Ovary (tissue), 9 donors: ENCODE data around the gene TBXA2R. TPM values are rescaled to one million over a fixed set of nuclear protein-coding genes. Genes with fewer than 3 reads are reported as not detected.

Experiments used
- DNase-seq, 5 donors: peaks; one replicate each; pipeline ENCODE4 v3.0.0-alpha.2; 2019 to 2020
- H3K27ac ChIP-seq, 2 donors: fragments of 200-600 bp; one replicate each; pipeline versions ENCODE4 v1.5.1 to v1.8.0; 2019 to 2022
- H3K27me3 ChIP-seq: fragments of 200-600 bp; one replicate; pipeline ENCODE4 v1.8.0; 2022
- H3K36me3 ChIP-seq: fragments of 200-600 bp; sonication (generic); one replicate; pipeline ENCODE4 v1.5.1; 2019
- H3K4me1 ChIP-seq: one replicate; pipeline ENCODE4 v1.8.1; 2013; ENCODE audit warnings: mild to moderate bottlenecking, moderate library complexity; ENCODE audit not compliant: insufficient read depth
- H3K4me3 ChIP-seq: fragments of 200-600 bp; sonication (generic); one replicate; pipeline ENCODE4 v1.5.1; 2017
- H3K9me3 ChIP-seq, 2 donors: fragments of 200-600 bp in 1 of 2; sonication (generic) in 1 of 2; one replicate each; pipeline versions ENCODE4 v1.5.1 to v1.8.1; 2013 to 2019; ENCODE audit warnings: mild to moderate bottlenecking in 1 of 2, moderate library complexity in 1 of 2
- EP300 ChIP-seq: sonication (generic); formaldehyde crosslinking; IDR thresholded peaks from one replicate; pipeline ENCODE4 v1.6.1; 2017; ENCODE audit warnings: antibody characterized with exemption
- POLR2A ChIP-seq: fragments of 450-650 bp; IDR thresholded peaks from one replicate; pipeline ENCODE4 v1.6.1; 2017; ENCODE audit warnings: antibody characterized with exemption, mild to moderate bottlenecking, moderate library complexity
- WGBS, 3 donors: extraction: QIAGEN DNeasy Blood & Tissue Kit in 1 of 3; methylation state at CpG; one replicate each; pipeline versions ENCODE4 v1.1.5 to v1.1.7; 2013 to 2017; 5-methylcytosine and 5-hydroxymethylcytosine counted together
- intact Hi-C, 4 donors: fragments of 100-400 bp; cut with DNase I; formaldehyde crosslinking; loops; one replicate each; pipeline versions ENCODE4 v1.11.0 to v1.15.1; 2022 to 2023
- polyA plus RNA-seq, 2 donors: library from polyadenylated mRNA; stranded (reverse); fragments of 200-250 nt in 1 of 2; fragments of 350-450 nt in 1 of 2; fragmentation: Illumina TruSeq in 1 of 2; extraction: RNeasy Lipid Tissue Mini Kit (QIAGEN cat#74804) in 1 of 2; gene quantifications; one replicate each; pipeline ENCODE4 v1.2.3, GENCODE V29; 2013 to 2014
- total RNA-seq, 7 donors: library from RNA; depleted of rRNA in 2 of 7; stranded (reverse); fragments of >200 nt in 2 of 7; fragmentation: NEBNext Ultra II Directional in 3 of 7; extraction: Animal tissue kit (Norgen Biotek cat#: 25700) in 3 of 7; gene quantifications; one replicate each; pipeline versions ENCODE4 v1.1.0 to v1.2.4, GENCODE V29; 2016 to 2023
- TF ChIP-seq, protein P1 (sequence below), 3 donors: fragments of 450-650 bp in 2 of 3; fragments of 200-600 bp in 1 of 3; IDR thresholded peaks; one replicate each; pipeline versions ENCODE4 v1.5.1 to v1.8.0; 2016 to 2022; ENCODE audit warnings: antibody characterized with exemption in 3 of 3, mild to moderate bottlenecking in 1 of 3
- donor health status: DM: no; HTN: no; CAD: no; lungs with moderate emphysema.
- donor health status: DM: no; HTN: no; CAD: no.
- donor health status: Bipolar disorder and iron deficiency.
- donor health status: DM: yes; HTN: yes; CAD: no.
- donor health status: DM: no; HTN: no; CAD: no.
- donor health status: DM: yes; HTN: yes; CAD: no.

The TBXA2R gene
- total and polyA plus RNA-seq, 9 donors: 1.1 to 3.7 (median 1.5) TPM

DNA sequence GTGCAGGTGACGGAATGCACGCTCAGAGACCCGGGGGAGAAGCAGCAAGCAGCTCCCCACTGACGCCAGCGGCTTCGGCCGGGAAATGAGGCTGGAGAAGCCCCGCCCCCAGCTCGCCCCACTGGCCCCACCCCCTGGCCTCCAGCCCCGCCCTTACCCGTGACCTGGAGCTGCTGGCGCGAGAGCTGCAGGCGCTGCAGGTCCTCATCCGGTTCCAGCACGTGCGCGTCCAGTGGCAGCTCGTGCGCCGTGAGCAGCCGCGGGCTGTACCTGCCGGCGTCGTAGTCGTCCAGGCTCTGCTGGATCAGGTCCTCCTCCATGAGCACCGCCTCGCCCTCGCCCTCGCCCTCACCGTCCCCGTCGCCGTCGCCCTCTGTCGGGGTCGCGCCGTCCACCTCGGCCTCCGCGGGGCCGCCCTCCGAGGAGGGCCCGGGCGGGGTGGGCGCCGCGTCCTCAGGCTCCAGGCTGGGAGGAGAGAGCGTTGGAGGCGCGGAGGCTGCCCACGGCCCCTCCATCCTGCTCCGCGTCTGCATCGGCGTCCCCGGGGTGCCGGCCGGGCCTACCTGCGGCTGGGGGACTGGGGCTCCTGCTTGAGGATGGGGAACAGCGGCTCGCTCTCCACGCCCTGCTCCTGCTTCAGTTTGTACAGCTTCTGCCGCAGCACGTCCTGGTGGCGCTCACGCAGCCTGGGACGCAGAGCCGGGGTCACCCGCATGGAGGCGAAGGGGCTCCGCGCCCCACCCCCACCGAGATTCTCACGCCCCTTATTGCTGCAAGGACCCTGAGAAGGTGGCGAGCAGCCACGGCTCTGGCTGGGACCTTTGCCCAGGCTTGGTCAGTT is 6.4 kb upstream of the TBXA2R start:
- H3K36me3 ChIP-seq: no peaks in the 10 kb centered on the region
- no peak overlapping the region for H3K27ac ChIP-seq
- TF ChIP-seq, protein P1, sequence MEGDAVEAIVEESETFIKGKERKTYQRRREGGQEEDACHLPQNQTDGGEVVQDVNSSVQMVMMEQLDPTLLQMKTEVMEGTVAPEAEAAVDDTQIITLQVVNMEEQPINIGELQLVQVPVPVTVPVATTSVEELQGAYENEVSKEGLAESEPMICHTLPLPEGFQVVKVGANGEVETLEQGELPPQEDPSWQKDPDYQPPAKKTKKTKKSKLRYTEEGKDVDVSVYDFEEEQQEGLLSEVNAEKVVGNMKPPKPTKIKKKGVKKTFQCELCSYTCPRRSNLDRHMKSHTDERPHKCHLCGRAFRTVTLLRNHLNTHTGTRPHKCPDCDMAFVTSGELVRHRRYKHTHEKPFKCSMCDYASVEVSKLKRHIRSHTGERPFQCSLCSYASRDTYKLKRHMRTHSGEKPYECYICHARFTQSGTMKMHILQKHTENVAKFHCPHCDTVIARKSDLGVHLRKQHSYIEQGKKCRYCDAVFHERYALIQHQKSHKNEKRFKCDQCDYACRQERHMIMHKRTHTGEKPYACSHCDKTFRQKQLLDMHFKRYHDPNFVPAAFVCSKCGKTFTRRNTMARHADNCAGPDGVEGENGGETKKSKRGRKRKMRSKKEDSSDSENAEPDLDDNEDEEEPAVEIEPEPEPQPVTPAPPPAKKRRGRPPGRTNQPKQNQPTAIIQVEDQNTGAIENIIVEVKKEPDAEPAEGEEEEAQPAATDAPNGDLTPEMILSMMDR (IDR thresholded peaks at IDR 0.05): no peak
- TF ChIP-seq POLR2A: no peak
- TF ChIP-seq EP300: no peak
- no peaks in the 10 kb centered on the region for H3K9me3 ChIP-seq
- H3K4me1 ChIP-seq: peaks cover 1% of the 10 kb centered on the region
- H3K27me3 ChIP-seq: no peaks in the 10 kb centered on the region
- no peak overlapping the region for H3K4me3 ChIP-seq
- DNase-seq: peak in 4 of 5 donors; percentile 31 to 67 (median 52)
- intact Hi-C loops: loop anchor here in 2 of 4 donors (10.0 kb wide), 2 partner anchors 68 to 288 kb away; no protein-coding TSS in a partner anchor
- 72 to 78% (median 76%) methylated on average over 75 to 79 of the region's 79 CpGs for whole genome bisulfite sequencing, 3 donors

DNA sequence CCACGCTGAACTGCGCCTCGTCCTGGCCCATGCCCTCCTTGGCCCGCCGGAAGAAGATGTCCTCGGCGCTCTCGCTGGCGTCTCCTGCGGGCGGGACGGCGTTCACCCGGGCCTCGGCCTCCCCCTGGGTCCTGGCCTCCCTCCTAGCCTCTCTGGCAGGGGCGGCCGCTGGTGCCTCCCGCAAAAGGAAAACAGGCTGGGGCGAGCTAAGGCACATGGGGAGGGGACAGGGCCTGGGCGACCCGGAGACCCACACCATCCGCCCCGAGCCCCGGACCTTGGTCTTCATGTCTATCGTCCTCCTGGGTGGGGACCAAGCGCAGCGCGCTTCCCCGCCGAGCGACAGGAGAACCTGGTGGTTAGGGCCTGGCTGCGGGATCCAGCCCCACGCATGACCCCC is 5.7 kb upstream of the TBXA2R start:
- H3K9me3 ChIP-seq: no peaks in the 10 kb centered on the region
- H3K4me3 ChIP-seq: no peak overlapping the region
- H3K36me3 ChIP-seq: no peaks in the 10 kb centered on the region
- 96% methylated on average over 33 of the region's 33 CpGs for WGBS, 3 donors
- intact Hi-C loops: loop anchor here in 2 of 4 donors (10.0 kb wide), 2 partner anchors 68 to 288 kb away; no protein-coding TSS in a partner anchor
- peak in 3 of 5 donors; percentile 25 to 41 (median 31) for DNase-seq
- no peak overlapping the region for H3K27ac ChIP-seq
- TF ChIP-seq POLR2A (no peak), EP300 (no peak)
- TF ChIP-seq, protein P1 (IDR thresholded peaks at IDR 0.05): no peak
- H3K4me1 ChIP-seq: peaks cover 7% of the 10 kb centered on the region
- H3K27me3 ChIP-seq: no peaks in the 10 kb centered on the region

DNA sequence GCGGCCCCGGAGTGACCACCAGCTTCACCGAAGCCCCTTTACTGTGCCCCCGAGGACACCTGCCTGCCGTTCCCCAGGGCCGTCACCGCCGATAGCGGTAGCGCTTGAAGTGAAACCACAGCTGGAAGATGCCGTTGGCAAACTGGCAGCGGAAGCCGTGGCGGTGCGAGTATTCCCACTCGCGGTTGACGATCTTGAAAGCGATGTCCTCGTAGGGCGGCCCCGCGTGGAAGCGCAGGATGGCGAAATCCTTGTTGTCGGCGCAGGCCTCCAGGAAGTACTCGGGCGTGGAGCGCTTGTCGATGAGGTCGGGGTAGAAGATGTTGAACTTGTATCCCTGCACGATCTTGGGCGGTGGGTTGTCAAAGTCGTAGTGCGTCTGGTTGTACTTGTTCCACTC is 5.2 kb upstream of the TBXA2R start:
- 93 to 97% (median 95%) methylated on average over 36 of the region's 36 CpGs for WGBS, 3 donors
- intact Hi-C loops: loop anchor here in 2 of 4 donors (10.0 kb wide), 2 partner anchors 67 to 287 kb away; no protein-coding TSS in a partner anchor
- Histone ChIP-seq H3K4me1 (peaks cover 11% of the 10 kb centered on the region), H3K27ac (no peak overlapping the region), H3K4me3 (no peak overlapping the region), H3K27me3 (no peaks in the 10 kb centered on the region), H3K9me3 (no peaks in the 10 kb centered on the region), H3K36me3 (no peaks in the 10 kb centered on the region)
- TF ChIP-seq POLR2A (no peak), EP300 (no peak)
- TF ChIP-seq, protein P1 (IDR thresholded peaks at IDR 0.05): no peak
- DNase-seq: peak in 4 of 5 donors; percentile 23 to 34 (median 28)

DNA sequence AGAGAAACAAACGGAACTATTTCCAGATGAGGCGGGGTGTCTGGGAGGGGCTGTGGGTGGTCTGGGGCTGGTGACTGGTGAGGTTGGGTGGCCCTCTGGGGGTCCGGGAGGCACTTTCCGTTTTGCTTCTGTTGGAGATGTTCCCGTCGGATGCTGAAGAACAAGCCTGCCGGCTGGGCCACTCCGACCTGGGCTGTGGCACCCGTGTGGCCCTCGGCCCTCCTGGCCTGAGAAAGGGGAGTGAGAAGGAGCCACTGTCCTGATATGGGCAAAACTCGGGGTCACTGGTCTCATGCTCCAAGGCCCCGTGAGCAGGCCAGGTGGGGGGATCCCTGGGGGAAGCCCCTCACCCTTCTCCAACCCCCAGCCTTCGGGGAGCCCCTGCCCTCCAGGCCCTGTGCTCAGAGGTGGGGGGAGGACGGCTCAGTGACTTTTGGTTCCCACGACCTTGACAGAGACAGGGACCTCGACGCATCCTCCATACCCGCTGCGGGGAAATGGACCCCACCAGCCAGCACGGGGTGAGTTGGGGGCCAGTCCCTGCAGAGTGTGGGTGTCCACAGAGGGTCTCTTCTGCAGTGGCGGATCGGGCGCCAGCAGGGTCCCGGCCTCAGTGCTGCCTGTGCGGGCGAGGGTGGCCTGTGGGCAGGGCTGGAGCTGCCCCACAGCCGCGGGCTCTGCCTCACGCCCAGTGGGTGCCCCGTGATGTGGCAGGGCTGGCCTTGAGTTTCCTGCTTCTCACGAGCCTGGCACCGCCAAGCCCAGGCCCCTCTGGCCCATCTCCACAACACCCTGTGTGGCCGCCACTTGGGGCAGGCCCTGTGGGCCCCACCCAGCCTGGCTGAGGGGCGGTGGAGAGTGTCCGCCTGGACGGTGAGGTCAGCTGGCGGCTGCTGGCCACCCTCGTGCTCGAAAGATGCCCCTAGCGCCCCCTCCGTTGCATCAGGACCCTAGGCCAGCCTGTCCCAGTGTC is 4.4 kb upstream of the TBXA2R start:
- TF ChIP-seq, protein P1 (IDR thresholded peaks at IDR 0.05): no peak
- TF ChIP-seq EP300 (no peak), POLR2A (no peak)
- H3K4me3 ChIP-seq: no peak overlapping the region
- H3K27ac ChIP-seq: no peak overlapping the region
- 76 to 77% (median 76%) methylated on average over 39 to 41 of the region's 41 CpGs for WGBS, 3 donors
- peaks cover 11% of the 10 kb centered on the region for H3K4me1 ChIP-seq
- DNase-seq: peak in 3 of 5 donors; percentile 27 to 41 (median 29)
- intact Hi-C loops: loop anchor here in 2 of 4 donors (10.0 kb wide), 2 partner anchors 66 to 286 kb away; no protein-coding TSS in a partner anchor
- H3K9me3 ChIP-seq: no peaks in the 10 kb centered on the region
- no peaks in the 10 kb centered on the region for H3K36me3 ChIP-seq
- H3K27me3 ChIP-seq: no peaks in the 10 kb centered on the region
